ENCODE data around the gene AFG1L. TPM values are rescaled to one million over a fixed set of nuclear protein-coding genes. Genes with fewer than 3 reads are reported as not detected.

Gene AFG1L
- total RNA-seq, 1 donor from 2014 or later: 9.5 TPM

- Mint-ChIP-seq H3K4me1 (ENCODE audit: unreplicated experiment) (no peaks in the 10 kb centered on the region), H3K27ac (ENCODE audit: unreplicated experiment) (no peak overlapping the region), H3K4me3 (ENCODE audit: unreplicated experiment) (no peak overlapping the region), H3K9me3 (ENCODE audit: unreplicated experiment) (no peaks in the 10 kb centered on the region), H3K36me3 (ENCODE audit: unreplicated experiment) (peaks cover 5% of the 10 kb centered on the region), H3K27me3 (ENCODE audit: unreplicated experiment) (no peaks in the 10 kb centered on the region)
- TF ChIP-seq CTCF (IDR thresholded peaks at IDR 0.05): no peak
- DNase-seq (ENCODE audit: extremely low spot score, unreplicated experiment): no peak
These were observed 49.0 kb downstream of the AFG1L start for GRCh38 chr6:108343894-108344293.

- Mint-ChIP-seq H3K27ac (ENCODE audit: unreplicated experiment) (no peak overlapping the region), H3K4me1 (ENCODE audit: unreplicated experiment) (no peaks in the 10 kb centered on the region), H3K36me3 (ENCODE audit: unreplicated experiment) (peaks cover 5% of the 10 kb centered on the region), H3K9me3 (ENCODE audit: unreplicated experiment) (no peaks in the 10 kb centered on the region), H3K4me3 (ENCODE audit: unreplicated experiment) (no peak overlapping the region), H3K27me3 (ENCODE audit: unreplicated experiment) (no peaks in the 10 kb centered on the region)
- no peak for DNase-seq (ENCODE audit: extremely low spot score, unreplicated experiment)
- TF ChIP-seq CTCF (IDR thresholded peaks at IDR 0.05): no peak
These were observed 53.9 kb downstream of the AFG1L start for GRCh38 chr6:108348655-108349349.

GRCh38 chr6:108350528-108350927, 55.7 kb downstream of the AFG1L start:
- no peak for DNase-seq (ENCODE audit: extremely low spot score, unreplicated experiment)
- H3K4me3 Mint-ChIP-seq (ENCODE audit: unreplicated experiment): no peak overlapping the region
- H3K27ac Mint-ChIP-seq (ENCODE audit: unreplicated experiment): no peak overlapping the region
- TF ChIP-seq CTCF (IDR thresholded peaks at IDR 0.05): no peak
- H3K36me3 Mint-ChIP-seq (ENCODE audit: unreplicated experiment): peaks cover 3% of the 10 kb centered on the region
- no peaks in the 10 kb centered on the region for H3K9me3 Mint-ChIP-seq (ENCODE audit: unreplicated experiment)
- H3K27me3 Mint-ChIP-seq (ENCODE audit: unreplicated experiment): no peaks in the 10 kb centered on the region
- no peaks in the 10 kb centered on the region for H3K4me1 Mint-ChIP-seq (ENCODE audit: unreplicated experiment)

GRCh38 chr6:108353853-108354252, 59.0 kb downstream of the AFG1L start:
- TF ChIP-seq CTCF (IDR thresholded peaks at IDR 0.05): no peak
- Mint-ChIP-seq H3K4me1 (ENCODE audit: unreplicated experiment) (no peaks in the 10 kb centered on the region), H3K9me3 (ENCODE audit: unreplicated experiment) (no peaks in the 10 kb centered on the region), H3K36me3 (ENCODE audit: unreplicated experiment) (peaks cover 5% of the 10 kb centered on the region), H3K27ac (ENCODE audit: unreplicated experiment) (no peak overlapping the region), H3K4me3 (ENCODE audit: unreplicated experiment) (no peak overlapping the region), H3K27me3 (ENCODE audit: unreplicated experiment) (no peaks in the 10 kb centered on the region)
- DNase-seq (ENCODE audit: extremely low spot score, unreplicated experiment): no peak

GRCh38 chr6:108355120-108355519, 60.3 kb downstream of the AFG1L start:
- no peak for DNase-seq (ENCODE audit: extremely low spot score, unreplicated experiment)
- no peaks in the 10 kb centered on the region for H3K27me3 Mint-ChIP-seq (ENCODE audit: unreplicated experiment)
- TF ChIP-seq CTCF (IDR thresholded peaks at IDR 0.05): no peak

More at GRCh38 chr6:108355120-108355519, 60.3 kb downstream of the AFG1L start:
- no peak overlapping the region for H3K27ac Mint-ChIP-seq (ENCODE audit: unreplicated experiment)
- H3K36me3 Mint-ChIP-seq (ENCODE audit: unreplicated experiment): peaks cover 5% of the 10 kb centered on the region
- H3K9me3 Mint-ChIP-seq (ENCODE audit: unreplicated experiment): no peaks in the 10 kb centered on the region
- H3K4me3 Mint-ChIP-seq (ENCODE audit: unreplicated experiment): no peak overlapping the region
- no peaks in the 10 kb centered on the region for H3K4me1 Mint-ChIP-seq (ENCODE audit: unreplicated experiment)
